ENCODE measurements around the gene FAM81A. TPM values are rescaled to one million over a fixed set of nuclear protein-coding genes. Genes with fewer than 3 reads are reported as not detected.
"Not testable (repeated sequence)": the region's sequence is repeated elsewhere in the genome, so short reads cannot be mapped to it uniquely, and the experiment has no call there.

The FAM81A gene
- polyA plus RNA-seq (ENCODE audit: insufficient read length in 4 of 4), result 10 to 100 TPM in 3 of 4 donors, 1 to 10 TPM in 1; 6.3 to 24.0 (median 20.1) TPM

DNA sequence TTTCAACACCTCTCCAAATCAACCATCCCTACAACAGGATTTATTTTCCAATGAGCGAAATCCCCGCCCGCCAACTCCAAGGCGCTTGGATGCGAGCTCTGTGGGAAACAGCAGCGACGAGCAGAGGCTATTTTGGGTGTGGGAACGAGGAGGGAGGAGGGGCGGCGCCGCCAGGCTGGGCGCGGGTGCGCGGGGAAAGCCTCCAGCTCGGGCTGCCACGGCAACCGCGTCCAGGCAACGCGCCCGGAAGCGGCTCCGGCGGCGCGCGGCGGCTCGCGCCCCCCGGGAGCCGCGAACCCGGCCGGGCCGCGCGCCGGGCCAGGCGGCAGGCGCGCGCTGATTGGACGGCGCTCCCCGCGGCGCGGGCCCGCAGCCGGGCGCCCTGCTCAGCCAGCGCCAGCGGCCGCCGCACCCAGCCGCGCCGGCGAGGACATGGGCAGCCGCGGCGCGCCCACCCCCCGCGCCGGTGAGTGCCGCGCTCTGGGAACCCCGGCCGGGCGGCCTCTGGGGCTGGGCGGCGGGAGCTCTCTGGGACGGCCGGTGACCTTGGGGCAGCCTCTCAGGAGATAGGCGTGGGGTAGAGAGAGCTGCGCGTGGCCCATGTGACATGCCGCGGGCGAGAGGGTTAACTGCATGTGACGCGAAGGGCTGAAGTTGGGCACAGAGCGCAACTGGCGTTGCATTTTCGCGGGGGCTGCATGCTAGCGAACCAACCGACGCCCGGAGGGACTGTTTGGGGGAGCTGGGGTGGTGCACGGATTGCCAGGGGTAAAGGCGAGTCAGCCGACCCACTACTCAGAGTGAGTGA, at the start of gene FAM81A:
TSS of gene FAM81A (plus strand) at position 370 of the 808 bp plus-strand sequence. CDS start 20,441 bp downstream, outside the sequence.
- DNase-seq (ENCODE audit: low read depth in 4 of 4, low spot score in 3 of 4), result peak; percentile 67 to 71 (median 71)

GRCh38 chr15:59388670-59389069, 49.3 kb upstream of the FAM81A start:
- no peak for DNase-seq (ENCODE audit: low read depth in 4 of 4, low spot score in 3 of 4)

- DNase-seq (ENCODE audit: low read depth in 4 of 4, low spot score in 3 of 4), result no peak
Measured at GRCh38 chr15:59392299-59392698, 45.7 kb upstream of the FAM81A start.

DNA sequence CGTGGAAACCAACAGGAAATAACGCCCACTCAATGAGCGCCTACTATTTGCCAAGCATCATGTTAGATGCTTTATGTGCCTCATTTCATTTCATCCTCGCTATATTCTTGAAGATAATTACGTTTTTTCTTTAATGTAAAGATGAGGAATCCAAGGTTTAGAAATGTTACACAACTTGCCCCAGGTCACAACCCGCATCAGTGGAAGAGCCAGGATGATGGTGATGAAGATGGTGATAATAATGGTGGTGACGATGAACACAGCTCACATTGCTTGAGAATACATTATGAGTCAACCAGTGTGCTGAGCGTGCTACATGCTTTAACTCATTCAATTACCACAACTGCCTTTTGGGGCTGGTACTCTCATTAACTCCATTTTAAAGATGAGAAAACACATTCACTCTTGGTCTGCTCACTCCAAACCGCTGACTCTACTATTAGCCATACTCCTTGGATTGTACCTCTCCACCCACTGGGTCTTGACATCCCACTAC, 43.8 kb upstream of the FAM81A start:
- DNase-seq (ENCODE audit: low read depth in 4 of 4, low spot score in 3 of 4), result no peak

GRCh38 chr15:59396211-59396610, 41.8 kb upstream of the FAM81A start:
- DNase-seq (ENCODE audit: low read depth in 4 of 4, low spot score in 3 of 4), result no peak

DNA sequence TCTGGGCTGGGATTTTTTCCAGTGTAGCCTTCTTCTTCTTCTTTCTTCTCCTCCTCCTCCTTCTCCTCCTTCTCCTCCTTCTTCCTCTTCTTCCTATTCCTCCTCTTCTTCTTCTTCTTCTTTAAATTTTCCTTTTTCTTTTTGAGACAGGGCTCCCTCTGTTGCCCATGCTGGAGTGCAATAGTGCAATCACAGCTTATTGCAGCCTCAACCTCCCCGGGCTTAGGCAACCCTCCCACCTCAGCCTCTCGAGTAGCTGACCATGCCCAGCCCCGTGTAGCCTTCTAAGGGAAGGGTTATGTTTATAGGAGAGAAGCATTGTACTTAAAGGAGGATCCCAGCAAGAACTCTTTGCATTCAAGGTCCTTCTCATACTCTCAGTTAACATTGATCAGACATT, 41.3 kb upstream of the FAM81A start:
- no peak for DNase-seq (ENCODE audit: low read depth in 4 of 4, low spot score in 3 of 4)

DNA sequence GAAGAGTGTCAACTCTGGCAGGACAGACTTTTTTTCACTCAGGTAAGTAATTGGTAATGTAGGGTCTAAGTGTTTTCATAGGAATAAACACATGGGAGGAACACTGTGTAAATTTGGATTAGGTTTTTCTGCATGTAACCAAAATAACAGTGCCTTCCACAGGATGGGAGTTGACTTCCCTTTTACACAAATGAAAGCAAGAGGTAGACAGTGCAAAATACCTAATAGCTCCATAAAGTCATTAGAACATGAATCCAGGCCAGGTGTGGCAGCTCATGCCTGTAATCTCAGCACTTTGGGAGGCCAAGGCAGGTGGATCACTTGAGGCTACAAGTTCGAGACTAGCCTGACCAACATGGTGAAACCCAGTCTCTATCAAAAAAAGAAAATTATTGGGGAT, 39.8 kb upstream of the FAM81A start:
- DNase-seq (ENCODE audit: low read depth in 4 of 4, low spot score in 3 of 4), result no peak

DNA sequence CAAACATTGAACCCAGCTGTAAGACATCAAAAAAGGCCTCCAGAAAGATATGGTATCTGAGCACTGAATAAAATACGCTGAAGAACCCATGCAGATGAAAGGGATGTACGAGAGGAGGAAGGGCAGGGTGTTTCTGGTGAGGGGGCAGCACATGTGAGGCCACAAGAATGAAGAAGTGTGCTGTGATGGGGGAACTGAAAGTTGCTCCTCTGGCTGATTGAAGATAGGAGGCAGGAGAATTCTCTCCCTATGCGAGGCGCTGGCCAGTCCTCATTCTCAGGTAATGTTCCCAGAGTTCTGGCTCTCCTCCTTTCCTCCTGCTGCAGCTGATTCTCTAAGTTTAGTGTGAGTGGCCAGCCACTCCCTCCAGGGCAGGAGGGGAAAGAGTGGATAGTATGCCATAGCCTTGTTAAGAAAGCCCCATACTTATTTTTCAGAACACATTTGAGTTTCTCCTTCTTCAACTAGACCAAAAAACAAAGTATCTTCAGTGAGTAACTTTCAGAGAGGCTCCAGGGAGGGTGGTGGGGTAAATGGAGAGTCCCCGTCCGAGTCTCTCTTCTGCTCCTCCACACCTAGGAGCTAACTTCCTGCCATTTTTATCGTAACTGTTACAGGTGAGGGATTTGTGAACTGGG, 38.4 kb upstream of the FAM81A start:
- no peak for DNase-seq (ENCODE audit: low read depth in 4 of 4, low spot score in 3 of 4)

DNA sequence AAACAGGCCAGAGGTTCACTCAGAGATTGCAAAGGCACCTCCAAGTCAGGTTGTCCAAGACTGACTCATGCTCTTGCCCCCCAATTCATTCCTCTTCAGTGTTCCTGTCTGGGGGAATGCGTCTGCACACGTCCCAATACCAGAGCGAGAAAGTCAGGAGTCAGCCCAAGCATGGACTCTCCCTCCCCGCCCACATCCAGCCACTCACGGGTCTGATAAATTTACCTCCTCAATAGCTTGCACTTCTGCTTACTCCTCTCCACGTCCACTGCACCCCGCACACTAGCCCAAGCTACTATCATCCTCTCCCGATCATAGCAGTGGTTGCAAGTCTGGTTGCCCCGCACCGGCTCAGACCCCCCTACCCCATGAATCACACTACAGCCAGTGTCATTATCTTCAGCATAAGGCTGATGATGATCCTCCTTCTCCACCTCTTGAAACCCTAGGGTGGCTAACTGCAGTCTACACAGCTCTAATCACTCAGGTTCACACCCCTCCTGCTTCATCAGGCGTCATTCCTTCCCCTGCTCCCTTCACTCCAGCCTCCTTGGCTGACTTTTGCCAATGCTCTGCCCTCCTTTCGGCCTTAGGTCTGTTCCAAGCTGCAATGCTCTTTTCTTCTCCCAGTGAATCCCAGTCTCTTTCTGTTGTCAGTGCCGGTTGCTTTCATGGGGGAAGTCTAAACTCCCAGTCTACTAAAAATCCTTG, 37.7 kb upstream of the FAM81A start:
- no peak for DNase-seq (ENCODE audit: low read depth in 4 of 4, low spot score in 3 of 4)

DNA sequence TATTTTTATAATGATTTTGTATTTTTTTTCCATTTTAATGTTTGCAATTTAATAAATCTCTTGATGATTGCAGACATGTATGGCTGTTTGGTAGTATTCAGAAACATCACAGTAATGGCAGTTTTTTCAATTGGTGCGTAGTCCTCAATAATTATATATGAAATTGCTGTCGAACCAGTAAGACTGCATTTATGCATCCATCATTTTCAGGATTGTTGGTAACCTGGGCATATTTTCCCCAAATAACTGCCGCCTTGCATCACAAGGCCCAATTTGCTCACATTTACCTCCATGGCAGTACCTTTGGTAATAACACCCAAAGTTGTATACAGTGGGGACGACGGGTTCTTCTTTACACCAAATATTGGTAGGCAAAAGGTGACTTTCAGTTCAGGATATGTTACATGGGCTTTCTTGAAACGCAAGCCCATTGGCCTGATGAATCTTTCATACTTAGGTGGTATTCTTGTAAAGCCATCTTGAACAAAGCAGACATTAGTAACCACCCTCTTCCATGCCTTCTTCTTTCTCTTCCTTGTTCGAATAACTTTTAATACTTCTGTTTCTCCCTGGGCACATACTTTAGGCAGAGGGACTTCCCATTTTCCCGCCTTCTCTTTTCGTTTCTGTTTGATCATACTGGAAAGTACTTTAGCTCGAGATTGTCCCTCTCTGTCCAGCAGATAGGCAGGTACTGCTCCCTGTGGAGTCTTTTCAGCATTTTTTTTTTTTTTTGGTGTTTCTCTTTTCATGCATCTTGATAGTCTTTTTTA, 36.7 kb upstream of the FAM81A start:
- not testable (repeated sequence) for DNase-seq (ENCODE audit: low read depth in 4 of 4, low spot score in 3 of 4)

- peak in 1 of 4 donors; percentile 19 for DNase-seq (ENCODE audit: low read depth in 4 of 4, low spot score in 3 of 4)
Measured at GRCh38 chr15:59401824-59402569, 36.0 kb upstream of the FAM81A start.

DNA sequence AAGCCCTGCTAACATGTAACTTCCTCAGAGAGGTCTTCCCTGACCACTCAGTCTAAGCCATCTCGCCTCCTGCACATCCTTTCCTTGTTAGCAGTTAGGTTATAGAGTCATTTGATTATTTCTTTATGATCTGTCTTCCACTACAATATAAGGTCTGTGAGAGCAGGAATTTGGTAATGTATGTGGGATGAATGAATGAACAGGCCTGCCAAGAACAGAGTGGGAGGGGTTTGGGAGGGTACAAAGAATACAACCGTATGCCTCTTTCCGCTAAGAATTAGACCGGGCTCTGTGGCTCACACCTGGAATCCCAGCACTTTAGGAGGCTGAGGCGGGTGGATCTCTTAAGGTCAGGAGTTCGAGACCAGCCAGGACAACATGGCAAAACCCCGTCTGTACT, 32.9 kb upstream of the FAM81A start:
- no peak for DNase-seq (ENCODE audit: low read depth in 4 of 4, low spot score in 3 of 4)

DNA sequence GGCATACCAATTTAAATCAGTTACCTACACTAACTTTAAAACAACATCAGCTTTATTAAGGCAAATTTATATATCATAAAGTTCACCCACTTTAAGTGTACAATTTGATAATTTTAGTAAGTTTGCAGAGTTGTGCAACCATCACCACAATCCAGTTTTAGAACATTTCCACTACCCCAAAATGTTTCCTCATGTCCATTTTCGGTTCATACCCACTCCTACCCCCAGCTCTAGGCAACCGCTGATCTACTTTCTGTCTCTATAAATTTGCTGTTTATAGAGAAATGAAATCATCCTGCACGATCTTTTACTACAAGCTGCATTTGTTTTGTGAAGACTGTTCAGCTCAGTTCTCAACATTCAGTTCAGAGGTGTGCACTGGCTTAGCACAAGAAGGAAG, 31.5 kb upstream of the FAM81A start:
- no peak for DNase-seq (ENCODE audit: low read depth in 4 of 4, low spot score in 3 of 4)

- DNase-seq (ENCODE audit: low read depth in 4 of 4, low spot score in 3 of 4), result no peak
Measured at GRCh38 chr15:59407946-59408345, 30.0 kb upstream of the FAM81A start.

DNA sequence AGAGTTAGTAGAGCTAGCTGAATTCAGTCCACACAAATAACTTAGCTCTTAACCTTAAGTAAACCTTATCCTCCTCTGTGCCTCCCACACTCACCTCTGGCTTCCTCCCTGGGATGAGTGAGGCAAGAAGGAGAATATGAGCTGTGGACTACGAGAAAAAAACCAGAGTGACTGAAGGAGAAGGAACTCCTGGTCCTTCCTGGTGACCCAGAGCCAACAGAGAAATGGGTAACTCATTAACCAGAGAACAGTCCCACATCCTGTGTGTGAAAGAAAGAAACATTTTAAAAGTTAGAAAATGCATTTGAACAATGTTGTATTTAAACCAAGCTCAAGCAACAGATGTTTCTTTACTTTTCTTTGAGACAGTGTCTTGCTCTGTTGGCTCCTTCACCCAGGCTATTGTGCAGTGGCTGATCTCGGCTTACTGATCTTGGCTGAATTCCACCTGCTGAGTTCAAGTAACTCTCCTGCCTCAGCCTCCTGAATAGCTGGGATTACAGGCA, 27.5 kb upstream of the FAM81A start:
- DNase-seq (ENCODE audit: low read depth in 4 of 4, low spot score in 3 of 4), result peak in 3 of 4 donors; percentile 24 to 44 (median 29)

DNA sequence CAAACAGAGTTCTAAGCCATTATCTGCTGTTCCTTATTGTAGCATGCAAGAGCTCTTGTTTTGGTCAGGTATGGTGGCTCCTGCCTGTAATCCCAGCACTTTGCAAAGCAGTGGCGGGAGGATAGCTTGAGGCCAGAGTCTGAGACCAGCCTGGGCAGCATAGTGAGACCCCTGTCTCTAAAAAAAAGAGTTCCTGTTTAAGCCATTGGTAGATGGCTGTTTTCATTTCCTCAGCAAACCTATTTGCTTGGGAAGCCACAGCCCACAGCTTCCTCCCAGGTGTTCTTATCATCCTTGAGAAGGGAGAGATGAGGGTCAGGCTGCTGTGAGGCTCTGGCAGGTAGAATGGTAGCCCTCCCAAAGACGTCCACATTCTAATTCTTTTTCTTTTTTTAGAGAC, 24.4 kb upstream of the FAM81A start:
- no peak for DNase-seq (ENCODE audit: low read depth in 4 of 4, low spot score in 3 of 4)

- DNase-seq (ENCODE audit: low read depth in 4 of 4, low spot score in 3 of 4), result no peak
Measured at GRCh38 chr15:59416816-59417215, 21.2 kb upstream of the FAM81A start.

DNA sequence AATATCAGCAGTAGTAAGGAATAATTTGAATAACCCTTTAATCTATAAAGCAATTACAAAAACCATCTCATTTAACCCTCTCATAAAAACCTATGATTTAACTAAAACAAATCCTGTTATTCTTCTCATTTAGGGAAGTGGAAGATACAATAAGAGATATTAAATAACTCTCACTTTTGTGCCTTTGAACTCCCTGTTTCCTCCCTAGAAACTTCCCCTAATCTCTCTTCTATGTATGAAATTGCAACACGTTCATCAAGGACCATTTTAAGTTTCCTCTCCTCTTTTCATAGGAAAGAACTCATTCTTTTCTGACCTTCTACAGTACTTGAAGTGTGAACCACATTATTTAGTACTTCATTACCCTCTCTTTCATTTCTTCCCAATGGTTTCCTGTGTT, 18.8 kb upstream of the FAM81A start:
- DNase-seq (ENCODE audit: low read depth in 4 of 4, low spot score in 3 of 4), result no peak

GRCh38 chr15:59420108-59420507, 17.9 kb upstream of the FAM81A start:
- DNase-seq (ENCODE audit: low read depth in 4 of 4, low spot score in 3 of 4), result no peak

All from left renal pelvis (tissue), 4 donors.